Endothelial cell of umbilical vein (primary cell): ENCODE measurements around the gene FLRT1. TPM values are rescaled to one million over a fixed set of nuclear protein-coding genes. Genes with fewer than 3 reads are reported as not detected.

ENCODE experiments used
- BruUV-seq: library from RNA; stranded (reverse); fragments of 400-500 nt; replicated peaks from 2 replicates; lab custom pipeline; 2021; lab: Mats Ljungman, UMichigan
- CTCF ChIA-PET: fragments of 300-600, 350-600 bp; sonication (Branson Sonifier 250); formaldehyde crosslinking; loops from one replicate; lab custom pipeline; 2021; ENCODE audit warnings: antibody characterized with exemption, inconsistent platforms; lab: Charles Lee
- POLR2A ChIA-PET: fragments of 300-600, 350-600 bp; sonication (Branson Sonifier 250); formaldehyde crosslinking; loops from one replicate; lab custom pipeline; 2021; ENCODE audit warnings: antibody characterized with exemption, inconsistent platforms; lab: Charles Lee
- DNase-seq: peaks from one replicate; pipeline ENCODE4 v3.0.0-alpha.2; 2011; ENCODE audit warnings: low read depth, low spot score
- FAIRE-seq: peaks from 2 replicates; lab custom pipeline; 2011; peaks lifted over from hg19 to GRCh38; lab: Jason Lieb, UNC
- H2AFZ ChIP-seq: 2 replicates; pipeline ENCODE4 v1.6.0; 2012; ENCODE audit warnings: low read depth, low read length, control low read depth, inconsistent platforms
- H3K27ac ChIP-seq: 2 replicates; pipeline ENCODE4 v1.5.1; 2011; ENCODE audit warnings: low read depth, mild to moderate bottlenecking, control low read depth, low read length, moderate library complexity; ENCODE audit not compliant: insufficient read depth
- H3K27me3 ChIP-seq, 2 experiments: 2 replicates each; pipeline versions ENCODE4 v1.6.0 to v1.6.1; 2011; ENCODE audit warnings: low read length in 2 of 2, mixed read lengths in 1 of 2; ENCODE audit not compliant: control insufficient read depth in 2 of 2, insufficient read depth in 2 of 2
- H3K36me3 ChIP-seq, 2 experiments: 2 replicates in 1 of 2; 3 replicates in 1 of 2; pipeline ENCODE4 v1.5.1; 2011; ENCODE audit warnings: low read length in 2 of 2, mild to moderate bottlenecking in 1 of 2, moderate library complexity in 1 of 2; ENCODE audit not compliant: control insufficient read depth in 2 of 2, insufficient read depth in 2 of 2; ENCODE audit errors: extremely low read depth in 1 of 2
- H3K4me1 ChIP-seq: 3 replicates; pipeline ENCODE4 v1.5.1; 2011; ENCODE audit warnings: mild to moderate bottlenecking, low read length; ENCODE audit not compliant: control insufficient read depth, insufficient read depth; ENCODE audit errors: extremely low read depth
- H3K4me2 ChIP-seq: 2 replicates; pipeline ENCODE4 v1.6.1; 2011; ENCODE audit warnings: low read length, control low read depth, mixed read lengths; ENCODE audit not compliant: insufficient read depth
- H3K4me3 ChIP-seq, 3 experiments: fragments of 200-600 bp in 1 of 3; sonication (generic), shearing (Covaris generic) in 1 of 3; replicated peaks in 1 of 3; 2 replicates each; pipeline ENCODE4 v1.5.1; 2011 to 2016; ENCODE audit warnings: control low read depth in 3 of 3, low read length in 3 of 3, mild to moderate bottlenecking in 2 of 3, inconsistent platforms in 1 of 3, low read depth in 1 of 3, moderate library complexity in 1 of 3; ENCODE audit not compliant: insufficient read depth in 1 of 3
- H3K79me2 ChIP-seq: 2 replicates; pipeline ENCODE4 v1.6.0; 2012; ENCODE audit warnings: low read length, inconsistent platforms; ENCODE audit not compliant: control insufficient read depth, insufficient read depth
- H3K9ac ChIP-seq: replicated peaks from 2 replicates; pipeline ENCODE3; 2011; ENCODE audit warnings: low read length, control low read depth; ENCODE audit not compliant: insufficient read depth; ENCODE audit errors: extremely low read depth
- H3K9me1 ChIP-seq: replicated peaks from 3 replicates; pipeline ENCODE4 v1.6.0; 2011; ENCODE audit warnings: mild to moderate bottlenecking, low read length; ENCODE audit not compliant: control insufficient read depth, insufficient read depth; ENCODE audit errors: extremely low read depth
- H3K9me3 ChIP-seq: replicated peaks from 2 replicates; pipeline ENCODE4 v1.5.1; 2012; ENCODE audit warnings: low read length, inconsistent platforms; ENCODE audit not compliant: control insufficient read depth, insufficient read depth
- H4K20me1 ChIP-seq: replicated peaks from 2 replicates; pipeline ENCODE3; 2011; ENCODE audit warnings: mild to moderate bottlenecking, low read length; ENCODE audit not compliant: control insufficient read depth, insufficient read depth; ENCODE audit errors: extremely low read depth
- EZH2 ChIP-seq: IDR thresholded peaks from 2 replicates; pipeline ENCODE4 v1.6.1; 2012; ENCODE audit warnings: borderline replicate concordance, low read depth, mild to moderate bottlenecking, moderate library complexity, low read length, inconsistent platforms; ENCODE audit not compliant: severe bottlenecking
- FOS ChIP-seq: IDR thresholded peaks from 2 replicates; pipeline ENCODE4 v1.6.1; 2011; ENCODE audit warnings: mild to moderate bottlenecking, low read length, moderate library complexity, borderline replicate concordance; ENCODE audit not compliant: insufficient read depth
- GATA2 ChIP-seq: IDR thresholded peaks from 2 replicates; pipeline ENCODE4 v1.7.0; 2011; ENCODE audit warnings: low read depth, mild to moderate bottlenecking, moderate library complexity, mixed read lengths, low read length; ENCODE audit not compliant: insufficient read length, insufficient read depth
- JUN ChIP-seq: IDR thresholded peaks from 2 replicates; pipeline ENCODE4 v1.6.1; 2011; ENCODE audit warnings: borderline replicate concordance, low read depth; ENCODE audit not compliant: insufficient read length, insufficient read depth
- MYC ChIP-seq: IDR thresholded peaks from one replicate; pipeline ENCODE4 v1.6.1; 2011; ENCODE audit warnings: mild to moderate bottlenecking, low read depth, low read length
- POLR2A ChIP-seq: IDR thresholded peaks from 2 replicates; pipeline ENCODE4 v1.6.1; 2012; ENCODE audit warnings: low read depth, mild to moderate bottlenecking, control low read depth, low read length
- POLR2AphosphoS5 ChIP-seq: IDR thresholded peaks from 2 replicates; pipeline ENCODE4 v1.6.1; 2012; ENCODE audit warnings: low read depth, mild to moderate bottlenecking, control low read depth, low read length, moderate library complexity; ENCODE audit not compliant: insufficient read depth
- dilution Hi-C: fragments of 300-500 bp; cut with MboI; formaldehyde crosslinking; loops from one replicate; pipeline ENCODE4 v1.15.0; 2019; ENCODE audit warnings: low sequenced_read_pairs; ENCODE audit not compliant: extremely low pct_ligation_motif_present
- intact Hi-C: fragments of 100-400 bp; cut with micrococcal nuclease; formaldehyde crosslinking; loops from one replicate; pipeline ENCODE4 v1.10.0; 2022
- polyA plus RNA-seq, 4 experiments: library from polyadenylated mRNA; depleted of rRNA in 3 of 4; stranded (reverse) in 3 of 4; unstranded in 1 of 4; fragments of >200 nt; gene quantifications; 2 replicates each; pipeline versions ENCODE4 v1.2.1 to v1.2.3, GENCODE V29; 2011 to 2012; ENCODE audit warnings: missing spikeins in 1 of 4
- total RNA-seq: library from RNA; stranded (reverse); gene quantifications from 2 replicates; pipeline ENCODE4 v1.2.3, GENCODE V29; 2021
- TF ChIP-seq, protein P1 (sequence below), 2 donors: IDR thresholded peaks; 1 replicate in 1 of 2; 2 replicates in 1 of 2; pipeline ENCODE4 v1.5.1; 2011; ENCODE audit warnings: low read length in 2 of 2, mild to moderate bottlenecking in 2 of 2, moderate library complexity in 2 of 2, control low read depth in 1 of 2, inconsistent platforms in 1 of 2, low read depth in 1 of 2; ENCODE audit not compliant: insufficient read depth in 1 of 2; ENCODE audit errors: extremely low read depth in 1 of 2
- TF ChIP-seq, protein P2 (sequence below): IDR thresholded peaks from 2 replicates; pipeline ENCODE4 v1.6.1; 2011; ENCODE audit not compliant: insufficient read depth, insufficient read length

The FLRT1 gene
- total and polyA plus RNA-seq, 2 donors (not counting 3 experiments of a cell fraction or from before 2014, with no cell fraction given), result not detected

DNA sequence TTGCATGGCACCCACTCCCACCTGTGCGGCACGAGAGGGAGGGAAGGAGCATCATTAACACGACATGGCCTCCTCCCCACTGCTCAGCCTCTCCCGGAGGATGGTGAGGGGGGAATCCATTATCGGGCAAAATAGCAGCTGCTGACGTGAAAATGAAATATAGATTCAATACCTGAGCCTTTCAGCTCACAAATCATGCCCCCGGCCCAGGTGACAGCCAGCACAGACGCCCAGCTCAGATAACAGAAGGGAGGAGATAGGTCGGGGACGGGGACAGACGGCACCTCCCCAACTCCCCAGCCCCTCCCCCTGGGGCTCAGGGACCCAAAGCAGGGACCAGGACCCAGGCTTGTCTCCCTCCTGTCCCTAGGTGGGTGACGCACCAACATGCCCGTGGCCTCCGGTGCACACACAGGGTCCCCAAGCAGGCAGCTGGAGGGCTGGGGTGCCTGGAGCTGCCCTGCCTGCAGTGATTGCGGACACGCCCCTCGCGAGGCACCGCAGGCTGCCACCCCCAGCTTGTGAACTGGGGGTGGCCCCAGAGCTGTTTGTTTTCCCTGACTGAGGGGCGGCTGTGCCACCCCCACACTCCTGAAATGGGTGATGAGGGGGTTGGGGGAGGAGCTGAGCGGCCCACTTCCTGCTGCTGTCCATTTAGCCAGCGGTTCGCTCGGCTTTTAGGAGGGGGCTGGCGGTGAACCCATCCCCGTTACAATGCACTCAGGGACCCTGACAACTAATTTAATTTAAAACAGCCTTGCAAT lies 31.7 kb downstream of the FLRT1 start:
- Histone ChIP-seq H3K9me1 (no peaks in the 10 kb centered on the region), H3K79me2 (no peaks in the 10 kb centered on the region), H3K36me3 (no peaks in the 10 kb centered on the region), H2AFZ (no peak overlapping the region), H3K27me3 (no peaks in the 10 kb centered on the region), H3K9me3 (no peaks in the 10 kb centered on the region), H3K4me2 (no peak overlapping the region), H3K27ac (no peak overlapping the region), H3K4me1 (no peaks in the 10 kb centered on the region), H3K4me3 (no peak overlapping the region), H3K9ac (no peak overlapping the region), H4K20me1 (no peaks in the 10 kb centered on the region)
- dilution Hi-C loops, result no loop called here
- ChIA-PET POLR2A (no interaction called here), CTCF (no interaction called here)
- DNase-seq, result no peak
- no peak for TF ChIP-seq POLR2A
- TF ChIP-seq EZH2, result no peak
- TF ChIP-seq, protein P1, sequence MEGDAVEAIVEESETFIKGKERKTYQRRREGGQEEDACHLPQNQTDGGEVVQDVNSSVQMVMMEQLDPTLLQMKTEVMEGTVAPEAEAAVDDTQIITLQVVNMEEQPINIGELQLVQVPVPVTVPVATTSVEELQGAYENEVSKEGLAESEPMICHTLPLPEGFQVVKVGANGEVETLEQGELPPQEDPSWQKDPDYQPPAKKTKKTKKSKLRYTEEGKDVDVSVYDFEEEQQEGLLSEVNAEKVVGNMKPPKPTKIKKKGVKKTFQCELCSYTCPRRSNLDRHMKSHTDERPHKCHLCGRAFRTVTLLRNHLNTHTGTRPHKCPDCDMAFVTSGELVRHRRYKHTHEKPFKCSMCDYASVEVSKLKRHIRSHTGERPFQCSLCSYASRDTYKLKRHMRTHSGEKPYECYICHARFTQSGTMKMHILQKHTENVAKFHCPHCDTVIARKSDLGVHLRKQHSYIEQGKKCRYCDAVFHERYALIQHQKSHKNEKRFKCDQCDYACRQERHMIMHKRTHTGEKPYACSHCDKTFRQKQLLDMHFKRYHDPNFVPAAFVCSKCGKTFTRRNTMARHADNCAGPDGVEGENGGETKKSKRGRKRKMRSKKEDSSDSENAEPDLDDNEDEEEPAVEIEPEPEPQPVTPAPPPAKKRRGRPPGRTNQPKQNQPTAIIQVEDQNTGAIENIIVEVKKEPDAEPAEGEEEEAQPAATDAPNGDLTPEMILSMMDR (IDR thresholded peaks at IDR 0.05; ENCODE audit: extremely low read depth in 1 of 2, insufficient read depth in 1 of 2, low read depth in 1 of 2, low read length in 2 of 2), result no peak
- no peak for TF ChIP-seq GATA2
- no peak for TF ChIP-seq JUN
- TF ChIP-seq POLR2AphosphoS5, result no peak
- no peak for TF ChIP-seq MYC
- TF ChIP-seq, protein P2, sequence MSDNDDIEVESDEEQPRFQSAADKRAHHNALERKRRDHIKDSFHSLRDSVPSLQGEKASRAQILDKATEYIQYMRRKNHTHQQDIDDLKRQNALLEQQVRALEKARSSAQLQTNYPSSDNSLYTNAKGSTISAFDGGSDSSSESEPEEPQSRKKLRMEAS, result no peak
- no peak for TF ChIP-seq FOS
- BruUV-seq, result no TSS peak
- intact Hi-C loops, result no loop called here
- no peak for FAIRE-seq
